Keratinocyte (primary cell): ENCODE measurements around the gene PYM1.

Source experiments
- EZH2 ChIP-seq: IDR thresholded peaks from one replicate; pipeline ENCODE4 v1.6.1; 2012; ENCODE audit warnings: inconsistent platforms, mild to moderate bottlenecking, low read length, moderate library complexity
- TF ChIP-seq, protein P1 (sequence below), 3 experiments: IDR thresholded peaks in 1 of 3; conservative IDR thresholded peaks in 1 of 3; optimal IDR thresholded peaks in 1 of 3; 2 replicates in 2 of 3; 3 replicates in 1 of 3; pipeline versions ENCODE3 to v1.5.1; 2011; ENCODE audit warnings: low read length in 3 of 3, mild to moderate bottlenecking in 3 of 3, moderate library complexity in 2 of 3, control low read depth in 1 of 3, inconsistent platforms in 1 of 3; ENCODE audit not compliant: insufficient read depth in 2 of 3; ENCODE audit errors: extremely low read depth in 1 of 3

DNA sequence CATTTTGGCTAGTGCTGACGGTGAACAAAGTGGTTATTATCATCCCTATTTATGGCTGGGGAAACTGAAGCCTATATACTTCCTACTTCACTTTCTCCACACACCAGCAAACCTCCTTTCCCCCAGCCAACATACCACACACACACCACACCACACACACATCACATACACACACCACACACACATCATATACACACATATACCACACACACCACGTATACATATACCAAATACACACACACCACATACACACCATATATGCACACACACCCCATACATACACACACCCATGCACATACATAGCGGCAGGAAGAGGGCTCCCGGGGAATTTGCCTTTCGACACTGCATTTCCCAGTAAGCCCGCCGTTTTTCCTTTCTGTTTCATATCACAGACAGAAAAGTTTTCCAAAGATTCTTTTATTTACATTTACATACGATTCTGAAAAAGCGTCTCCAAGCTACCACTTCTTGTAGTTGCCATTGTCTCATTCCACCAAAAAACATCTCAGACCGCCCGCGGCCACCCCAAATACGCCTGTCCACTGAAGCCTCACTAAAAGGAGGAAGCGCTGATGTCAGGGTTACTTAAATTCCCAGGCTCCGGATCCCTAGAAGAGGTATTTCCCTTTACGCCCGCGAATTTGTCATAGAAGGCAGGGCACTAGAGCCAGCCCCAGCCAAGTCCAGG, 45.4 kb upstream of the PYM1 start:
- TF ChIP-seq, protein P1, sequence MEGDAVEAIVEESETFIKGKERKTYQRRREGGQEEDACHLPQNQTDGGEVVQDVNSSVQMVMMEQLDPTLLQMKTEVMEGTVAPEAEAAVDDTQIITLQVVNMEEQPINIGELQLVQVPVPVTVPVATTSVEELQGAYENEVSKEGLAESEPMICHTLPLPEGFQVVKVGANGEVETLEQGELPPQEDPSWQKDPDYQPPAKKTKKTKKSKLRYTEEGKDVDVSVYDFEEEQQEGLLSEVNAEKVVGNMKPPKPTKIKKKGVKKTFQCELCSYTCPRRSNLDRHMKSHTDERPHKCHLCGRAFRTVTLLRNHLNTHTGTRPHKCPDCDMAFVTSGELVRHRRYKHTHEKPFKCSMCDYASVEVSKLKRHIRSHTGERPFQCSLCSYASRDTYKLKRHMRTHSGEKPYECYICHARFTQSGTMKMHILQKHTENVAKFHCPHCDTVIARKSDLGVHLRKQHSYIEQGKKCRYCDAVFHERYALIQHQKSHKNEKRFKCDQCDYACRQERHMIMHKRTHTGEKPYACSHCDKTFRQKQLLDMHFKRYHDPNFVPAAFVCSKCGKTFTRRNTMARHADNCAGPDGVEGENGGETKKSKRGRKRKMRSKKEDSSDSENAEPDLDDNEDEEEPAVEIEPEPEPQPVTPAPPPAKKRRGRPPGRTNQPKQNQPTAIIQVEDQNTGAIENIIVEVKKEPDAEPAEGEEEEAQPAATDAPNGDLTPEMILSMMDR (optimal IDR thresholded peaks at IDR 0.05 in 1 of 3, IDR thresholded peaks at IDR 0.05 in 1 of 3, conservative IDR thresholded peaks at IDR 0.05 in 1 of 3; ENCODE audit: extremely low read depth in 1 of 3, insufficient read depth in 2 of 3, low read length in 3 of 3): no peak
- TF ChIP-seq EZH2: no peak
